HepG2 (cell line): Measurements from ENCODE around the gene CCNA2. TPM values are rescaled to one million over a fixed set of nuclear protein-coding genes. Genes with fewer than 3 reads are reported as not detected.
A peak's percentile ranks its signal among the peaks of the same experiment; 100 is the strongest.

Experiments
- BRF2 ChIP-seq: sonication (generic); formaldehyde crosslinking; IDR thresholded peaks from 2 replicates; pipeline ENCODE4 v1.8.1; 2022; ENCODE audit warnings: mild to moderate bottlenecking, missing genetic modification reagents
- IKZF5 ChIP-seq: IDR thresholded peaks from 2 replicates; pipeline ENCODE4 v1.6.1; 2018; ENCODE audit warnings: missing genetic modification reagents, mild to moderate bottlenecking, missing compliant biosample characterization
- MBNL3 ChIP-seq: fragments of 250-450 bp; sonication (Bioruptor Pico); conservative IDR thresholded peaks from 2 replicates; pipeline ENCODE4 v1.8.0; 2022; ENCODE audit warnings: mild to moderate bottlenecking, inconsistent platforms
- MLX ChIP-seq: IDR thresholded peaks from 2 replicates; pipeline ENCODE4 v1.6.1; 2016
- MXD1 ChIP-seq: sonication (generic); formaldehyde crosslinking; IDR thresholded peaks from 2 replicates; pipeline ENCODE4 v1.4.0; 2020; ENCODE audit warnings: mild to moderate bottlenecking, missing genetic modification reagents
- MXD3 ChIP-seq: IDR thresholded peaks from 2 replicates; pipeline ENCODE4 v1.6.1; 2016; ENCODE audit warnings: mild to moderate bottlenecking, missing biosample characterization, missing genetic modification reagents
- POLR2A ChIP-seq, 2 experiments: IDR thresholded peaks; 2 replicates each; pipeline ENCODE4 v1.6.1; 2011; ENCODE audit warnings: low read depth in 2 of 2, low read length in 2 of 2, mild to moderate bottlenecking in 1 of 2, moderate library complexity in 1 of 2; ENCODE audit not compliant: insufficient read depth in 1 of 2
- SMYD3 ChIP-seq: sonication (generic); formaldehyde crosslinking; IDR thresholded peaks from 2 replicates; pipeline ENCODE4 v1.8.1; 2023; ENCODE audit warnings: mild to moderate bottlenecking, missing genetic modification reagents
- SNAI1 ChIP-seq: sonication (generic); formaldehyde crosslinking; IDR thresholded peaks from 2 replicates; pipeline ENCODE4 v1.5.0; 2020; ENCODE audit warnings: mild to moderate bottlenecking, missing genetic modification reagents, borderline replicate concordance
- TCF12 ChIP-seq, 2 experiments: fragments of 450-650 bp in 1 of 2; sonication (generic) in 1 of 2; formaldehyde crosslinking in 1 of 2; IDR thresholded peaks; 2 replicates each; pipeline versions ENCODE4 v1.6.1 to v1.8.0; 2017 to 2022; ENCODE audit warnings: antibody characterized with exemption in 1 of 2, mild to moderate bottlenecking in 1 of 2, missing genetic modification reagents in 1 of 2, moderate library complexity in 1 of 2
- UBTF ChIP-seq: sonication (generic); formaldehyde crosslinking; IDR thresholded peaks from 2 replicates; pipeline ENCODE4 v1.4.0; 2020; ENCODE audit warnings: mild to moderate bottlenecking, missing genetic modification reagents
- ZNF12 ChIP-seq: sonication (generic); formaldehyde crosslinking; IDR thresholded peaks from 2 replicates; pipeline ENCODE4 v1.5.0; 2020; ENCODE audit warnings: missing genetic modification reagents
- ZNF235 ChIP-seq: sonication (generic); formaldehyde crosslinking; IDR thresholded peaks from 2 replicates; pipeline ENCODE4 v1.8.1; 2023; ENCODE audit warnings: mild to moderate bottlenecking, missing genetic modification reagents, borderline replicate concordance
- ZNF256 ChIP-seq: sonication (generic); formaldehyde crosslinking; conservative IDR thresholded peaks from 2 replicates; pipeline ENCODE4 v1.4.0; 2020; ENCODE audit warnings: missing genetic modification reagents
- ZNF276 ChIP-seq: sonication (generic); formaldehyde crosslinking; IDR thresholded peaks from 2 replicates; pipeline ENCODE4 v1.4.0; 2020; ENCODE audit warnings: mild to moderate bottlenecking, low read depth, missing genetic modification reagents
- ZNF557 ChIP-seq: sonication (generic); formaldehyde crosslinking; IDR thresholded peaks from 2 replicates; pipeline ENCODE4 v1.4.0; 2020; ENCODE audit warnings: missing genetic modification reagents
- ZNF629 ChIP-seq: sonication (generic); formaldehyde crosslinking; conservative IDR thresholded peaks from 2 replicates; pipeline ENCODE4 v1.5.0; 2020; ENCODE audit warnings: missing genetic modification reagents
- ZNF772 ChIP-seq: sonication (generic); formaldehyde crosslinking; IDR thresholded peaks from 2 replicates; pipeline ENCODE4 v1.5.0; 2020; ENCODE audit warnings: mild to moderate bottlenecking, missing genetic modification reagents
- polyA plus RNA-seq, 8 experiments: library from polyadenylated mRNA; depleted of rRNA in 3 of 8; stranded (reverse) in 7 of 8; unstranded in 1 of 8; fragments of >200 nt; fragmentation: Illumina TruSeq in 4 of 8; extraction: Trizol in 4 of 8; gene quantifications; 2 replicates each; pipeline versions ENCODE4 v1.2.1 to v1.2.3, GENCODE V29; 2011 to 2016; ENCODE audit warnings: low read depth in 4 of 8, missing spikeins in 1 of 8, mixed read lengths in 1 of 8; ENCODE audit not compliant: insufficient read depth in 1 of 8
- total RNA-seq, 5 experiments: library from RNA; depleted of rRNA; stranded (reverse); fragments of >200 nt; fragmentation: Illumina TruSeq; extraction: Trizol; gene quantifications; 2 replicates each; pipeline ENCODE4 v1.2.3, GENCODE V29; 2016; ENCODE audit warnings: low read depth in 1 of 5

CCNA2 gene
- total and polyA plus RNA-seq, 2 of the 13 experiments (the other 11 are each of a cell fraction or from before 2014, with no cell fraction given), result 31.3 to 105 TPM

- TF ChIP-seq IKZF5 (peak; percentile 65; the same call in 1 of the 2 replicates), ZNF557 (CRISPR knock-in tag) (no peak), UBTF (CRISPR knock-in tag) (peak; percentile 82), SMYD3 (CRISPR knock-in tag) (0 out of 2 replicates have a peak, but pooled peaks have one; percentile 67), ZNF256 (CRISPR knock-in tag) (peak; percentile 33; the same call in 1 of the 2 replicates), BRF2 (CRISPR knock-in tag) (no peak), ZNF276 (CRISPR knock-in tag) (no peak), POLR2A (IDR thresholded peaks at IDR 0.05; ENCODE audit: insufficient read depth in 1 of 2, low read depth in 2 of 2, low read length in 2 of 2) (peak; percentile 64 to 96), MXD3 (CRISPR knock-in tag) (no peak), MLX (CRISPR knock-in tag) (no peak), TCF12 (IDR thresholded peaks at IDR 0.05) (no peak), TCF12 (CRISPR knock-in tag; IDR thresholded peaks at IDR 0.05) (no peak), ZNF629 (no peak), ZNF772 (CRISPR knock-in tag) (no peak; the same call in 1 of the 2 replicates), ZNF235 (no peak), SNAI1 (no peak), MBNL3 (no peak), ZNF12 (no peak), MXD1 (CRISPR knock-in tag) (no peak; the same call in 1 of the 2 replicates)
These were observed 46.4 kb upstream of the CCNA2 start, which contains the start of gene BBS7 (continued) for GRCh38 chr4:121869841-121870822.
